WTC11 (cell line): ENCODE data around the gene NPDC1. TPM values are rescaled to one million over a fixed set of nuclear protein-coding genes. Genes with fewer than 3 reads are reported as not detected.
A peak's percentile ranks its signal among the peaks of the same experiment; 100 is the strongest.

Experiments used
- ATAC-seq: fragments of 200-7000 bp; cut with Tn5 transposase; 2 replicates; pipeline ENCODE4 v1.10.0; 2021; ENCODE audit warnings: mild to moderate bottlenecking, moderate library complexity
- CTCF ChIA-PET: fragments of 300-600 bp; sonication (Branson Sonifier 250); formaldehyde crosslinking; loops from one replicate; lab custom pipeline; 2021; ENCODE audit warnings: antibody characterized with exemption; lab: Charles Lee
- POLR2A ChIA-PET: fragments of 350-600 bp; sonication (Branson Sonifier 250); formaldehyde crosslinking; loops from one replicate; lab custom pipeline; 2021; ENCODE audit warnings: antibody characterized with exemption; lab: Charles Lee
- DNase-seq: peaks from one replicate; pipeline ENCODE4 v3.0.0; 2021; ENCODE audit warnings: low spot score
- H3K27ac Mint-ChIP-seq: 2 replicates; pipeline ENCODE4 v1.8.0; 2021; ENCODE audit warnings: mixed read lengths
- H3K27me3 Mint-ChIP-seq: 2 replicates; pipeline ENCODE4 v1.8.0; 2021; ENCODE audit warnings: low read depth, mild to moderate bottlenecking, moderate library complexity, mixed read lengths
- H3K36me3 Mint-ChIP-seq: 2 replicates; pipeline ENCODE4 v1.8.0; 2021; ENCODE audit warnings: mixed read lengths
- H3K4me1 Mint-ChIP-seq: 2 replicates; pipeline ENCODE4 v1.8.0; 2022; ENCODE audit warnings: mixed read lengths
- H3K4me3 Mint-ChIP-seq: 2 replicates; pipeline ENCODE4 v1.8.0; 2021; ENCODE audit warnings: mild to moderate bottlenecking, moderate library complexity, mixed read lengths
- H3K9me3 Mint-ChIP-seq: 2 replicates; pipeline ENCODE4 v1.8.0; 2021; ENCODE audit warnings: mixed read lengths
- ATF2 ChIP-seq: sonication (generic); formaldehyde crosslinking; IDR thresholded peaks from 2 replicates; pipeline ENCODE4 v1.8.1; 2022; ENCODE audit warnings: low read depth, missing genetic modification reagents, borderline replicate concordance
- FOXP1 ChIP-seq: sonication (generic); formaldehyde crosslinking; IDR thresholded peaks from 2 replicates; pipeline ENCODE4 v1.8.0; 2022; ENCODE audit warnings: missing genetic modification reagents, mild to moderate bottlenecking, moderate library complexity, borderline replicate concordance
- GTF2I ChIP-seq: fragments of 250-450 bp; sonication (Bioruptor Pico); conservative IDR thresholded peaks from 2 replicates; pipeline ENCODE4 v1.4.0; 2021; ENCODE audit warnings: mild to moderate bottlenecking
- HMGA2 ChIP-seq: fragments of 250-450 bp; sonication (Bioruptor Pico); IDR thresholded peaks from 2 replicates; pipeline ENCODE4 v1.4.0; 2021; ENCODE audit warnings: mild to moderate bottlenecking, moderate library complexity
- MYBL2 ChIP-seq: sonication (generic); formaldehyde crosslinking; IDR thresholded peaks from 2 replicates; pipeline ENCODE4 v1.8.1; 2023; ENCODE audit warnings: mild to moderate bottlenecking, moderate library complexity, missing genetic modification reagents
- NFATC4 ChIP-seq: fragments of 250-450 bp; sonication (Bioruptor Pico); IDR thresholded peaks from 2 replicates; pipeline ENCODE4 v1.9.0; 2021; ENCODE audit warnings: mild to moderate bottlenecking
- OVOL2 ChIP-seq: fragments of 250-450 bp; sonication (Bioruptor Pico); IDR thresholded peaks from 2 replicates; pipeline ENCODE4 v1.9.0; 2021; ENCODE audit warnings: mild to moderate bottlenecking, borderline replicate concordance
- SP1 ChIP-seq: sonication (generic); formaldehyde crosslinking; conservative IDR thresholded peaks from 2 replicates; pipeline ENCODE4 v1.8.1; 2022; ENCODE audit warnings: missing genetic modification reagents
- ZBTB21 ChIP-seq: sonication (generic); formaldehyde crosslinking; IDR thresholded peaks from 2 replicates; pipeline ENCODE4 v1.8.1; 2023; ENCODE audit warnings: mild to moderate bottlenecking, missing genetic modification reagents, borderline replicate concordance
- ZNF396 ChIP-seq: fragments of 250-450 bp; sonication (Bioruptor Pico); IDR thresholded peaks from 2 replicates; pipeline ENCODE4 v1.8.0; 2021; ENCODE audit warnings: mild to moderate bottlenecking, moderate library complexity, borderline replicate concordance
- ZNF423 ChIP-seq: fragments of 250-450 bp; sonication (Bioruptor Pico); IDR thresholded peaks from 2 replicates; pipeline ENCODE4 v2.1.2; 2022; ENCODE audit warnings: mild to moderate bottlenecking, moderate library complexity
- total RNA-seq: library from RNA; stranded (reverse); gene quantifications from 3 replicates; pipeline ENCODE4 v1.2.3, GENCODE V29; 2021
- TF ChIP-seq, protein P1 (sequence below): sonication (generic); formaldehyde crosslinking; IDR thresholded peaks from 2 replicates; pipeline ENCODE4 v1.8.1; 2023; ENCODE audit warnings: mild to moderate bottlenecking, missing genetic modification reagents
- TF ChIP-seq, protein P2 (sequence below): fragments of 200-600 bp; IDR thresholded peaks from 2 replicates; pipeline ENCODE4 v1.8.0; 2022; ENCODE audit warnings: antibody characterized with exemption
- TF ChIP-seq, protein P3 (sequence below): sonication (generic); formaldehyde crosslinking; IDR thresholded peaks from 2 replicates; pipeline ENCODE4 v1.8.0; 2023; ENCODE audit warnings: missing genetic modification reagents

Gene NPDC1
- total RNA-seq, 1 experiment from 2014 or later = 64.3 TPM

DNA sequence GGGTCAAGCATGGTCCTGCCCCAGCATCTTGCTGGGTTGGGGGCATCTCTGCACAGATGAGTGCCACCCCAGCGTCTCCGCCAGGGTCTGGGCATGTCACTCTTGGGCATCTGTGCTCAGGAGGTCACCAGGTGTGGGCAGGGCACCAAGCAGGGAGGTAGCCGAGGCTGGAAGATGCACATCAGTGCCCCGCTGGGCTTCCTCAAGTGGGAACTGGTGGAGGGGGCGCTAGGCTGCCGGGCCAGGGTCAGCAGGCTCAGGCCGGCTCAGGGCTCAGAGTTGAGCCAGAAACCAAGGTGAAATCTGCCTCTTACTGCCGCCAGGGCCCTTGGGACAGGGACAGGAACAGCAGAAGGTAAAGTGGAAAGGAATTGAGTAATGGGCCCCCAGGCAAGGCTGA, 10.0 kb downstream of the NPDC1 start (continued):
- TF ChIP-seq, protein P1, sequence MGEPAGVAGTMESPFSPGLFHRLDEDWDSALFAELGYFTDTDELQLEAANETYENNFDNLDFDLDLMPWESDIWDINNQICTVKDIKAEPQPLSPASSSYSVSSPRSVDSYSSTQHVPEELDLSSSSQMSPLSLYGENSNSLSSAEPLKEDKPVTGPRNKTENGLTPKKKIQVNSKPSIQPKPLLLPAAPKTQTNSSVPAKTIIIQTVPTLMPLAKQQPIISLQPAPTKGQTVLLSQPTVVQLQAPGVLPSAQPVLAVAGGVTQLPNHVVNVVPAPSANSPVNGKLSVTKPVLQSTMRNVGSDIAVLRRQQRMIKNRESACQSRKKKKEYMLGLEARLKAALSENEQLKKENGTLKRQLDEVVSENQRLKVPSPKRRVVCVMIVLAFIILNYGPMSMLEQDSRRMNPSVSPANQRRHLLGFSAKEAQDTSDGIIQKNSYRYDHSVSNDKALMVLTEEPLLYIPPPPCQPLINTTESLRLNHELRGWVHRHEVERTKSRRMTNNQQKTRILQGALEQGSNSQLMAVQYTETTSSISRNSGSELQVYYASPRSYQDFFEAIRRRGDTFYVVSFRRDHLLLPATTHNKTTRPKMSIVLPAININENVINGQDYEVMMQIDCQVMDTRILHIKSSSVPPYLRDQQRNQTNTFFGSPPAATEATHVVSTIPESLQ (CRISPR knock-in tag) = no peak
- TF ChIP-seq ZNF396 (CRISPR knock-in tag) = no peak

GRCh38 chr9:137035507-137035834, 10.5 kb downstream of the NPDC1 start:
- Mint-ChIP-seq H3K27me3 (no peaks in the 10 kb centered on the region), H3K4me3 (no peak overlapping the region), H3K9me3 (no peaks in the 10 kb centered on the region), H3K4me1 (no peaks in the 10 kb centered on the region), H3K27ac (no peak overlapping the region), H3K36me3 (peaks cover 5% of the 10 kb centered on the region; the same call in 1 of the 2 replicates)
- DNase-seq = no peak
- ChIA-PET POLR2A (interaction anchor here (0.8 to 1.0 kb wide), 3 partner anchors 12 to 188 kb away, joined by 3 to 4 read pairs (median 4); no protein-coding TSS in a partner anchor), CTCF (interaction anchor here (0.6 to 4.9 kb wide), 90 partner anchors 9 to 388 kb away, joined by 3 to 151 read pairs (median 6); partner anchors contain the start of genes AJM1, C8G, CLIC3 and EDF1)
- ATAC-seq = peak; percentile 67
- no peak for TF ChIP-seq MYBL2 (CRISPR knock-in tag)
- no peak for TF ChIP-seq FOXP1 (CRISPR knock-in tag)
- TF ChIP-seq ZBTB21 = no peak
- no peak for TF ChIP-seq GTF2I (CRISPR knock-in tag)
- TF ChIP-seq OVOL2 (CRISPR knock-in tag) = no peak
- no peak for TF ChIP-seq ATF2
- TF ChIP-seq SP1 (CRISPR knock-in tag) = no peak
- no peak for TF ChIP-seq HMGA2 (CRISPR knock-in tag)
- TF ChIP-seq NFATC4 (CRISPR knock-in tag) = no peak
- no peak for TF ChIP-seq ZNF423

GRCh38 chr9:137034709-137035506, 11.1 kb downstream of the NPDC1 start:
- peak; percentile 94 for ATAC-seq
- TF ChIP-seq SP1 (CRISPR knock-in tag) = peak; percentile 36; the same call in 1 of the 2 replicates
- TF ChIP-seq, protein P2, sequence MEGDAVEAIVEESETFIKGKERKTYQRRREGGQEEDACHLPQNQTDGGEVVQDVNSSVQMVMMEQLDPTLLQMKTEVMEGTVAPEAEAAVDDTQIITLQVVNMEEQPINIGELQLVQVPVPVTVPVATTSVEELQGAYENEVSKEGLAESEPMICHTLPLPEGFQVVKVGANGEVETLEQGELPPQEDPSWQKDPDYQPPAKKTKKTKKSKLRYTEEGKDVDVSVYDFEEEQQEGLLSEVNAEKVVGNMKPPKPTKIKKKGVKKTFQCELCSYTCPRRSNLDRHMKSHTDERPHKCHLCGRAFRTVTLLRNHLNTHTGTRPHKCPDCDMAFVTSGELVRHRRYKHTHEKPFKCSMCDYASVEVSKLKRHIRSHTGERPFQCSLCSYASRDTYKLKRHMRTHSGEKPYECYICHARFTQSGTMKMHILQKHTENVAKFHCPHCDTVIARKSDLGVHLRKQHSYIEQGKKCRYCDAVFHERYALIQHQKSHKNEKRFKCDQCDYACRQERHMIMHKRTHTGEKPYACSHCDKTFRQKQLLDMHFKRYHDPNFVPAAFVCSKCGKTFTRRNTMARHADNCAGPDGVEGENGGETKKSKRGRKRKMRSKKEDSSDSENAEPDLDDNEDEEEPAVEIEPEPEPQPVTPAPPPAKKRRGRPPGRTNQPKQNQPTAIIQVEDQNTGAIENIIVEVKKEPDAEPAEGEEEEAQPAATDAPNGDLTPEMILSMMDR = peak; percentile 83
- TF ChIP-seq, protein P3, sequence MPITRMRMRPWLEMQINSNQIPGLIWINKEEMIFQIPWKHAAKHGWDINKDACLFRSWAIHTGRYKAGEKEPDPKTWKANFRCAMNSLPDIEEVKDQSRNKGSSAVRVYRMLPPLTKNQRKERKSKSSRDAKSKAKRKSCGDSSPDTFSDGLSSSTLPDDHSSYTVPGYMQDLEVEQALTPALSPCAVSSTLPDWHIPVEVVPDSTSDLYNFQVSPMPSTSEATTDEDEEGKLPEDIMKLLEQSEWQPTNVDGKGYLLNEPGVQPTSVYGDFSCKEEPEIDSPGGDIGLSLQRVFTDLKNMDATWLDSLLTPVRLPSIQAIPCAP (CRISPR knock-in tag) = no peak
- TF ChIP-seq, all 79 proteins: peak for 2
- POLR2A ChIA-PET = interaction anchor here (0.8 to 1.0 kb wide), 3 partner anchors 12 to 187 kb away, joined by 3 to 4 read pairs (median 4); no protein-coding TSS in a partner anchor

More at GRCh38 chr9:137034709-137035506, 11.1 kb downstream of the NPDC1 start:
- H3K9me3 Mint-ChIP-seq = no peaks in the 10 kb centered on the region
- H3K27ac Mint-ChIP-seq = no peak overlapping the region
- CTCF ChIA-PET = interaction anchor here (0.5 to 4.9 kb wide), 95 partner anchors 9 to 388 kb away, joined by 3 to 151 read pairs (median 6); partner anchors contain the start of genes AJM1, C8G, CLIC3 and EDF1
- peaks cover 5% of the 10 kb centered on the region; the same call in 1 of the 2 replicates for H3K36me3 Mint-ChIP-seq
- peak; percentile 90 for DNase-seq
- H3K4me1 Mint-ChIP-seq = no peaks in the 10 kb centered on the region
- H3K4me3 Mint-ChIP-seq = no peak overlapping the region
- no peaks in the 10 kb centered on the region for H3K27me3 Mint-ChIP-seq
